HPDE6-E6E7 (cell line): ENCODE measurements around the gene BGLAP.
A peak's percentile ranks its signal among the peaks of the same experiment; 100 is the strongest.

Experiments used
- DNase-seq: peaks from one replicate; pipeline ENCODE4 v3.0.0; 2011; ENCODE audit warnings: missing footprints; ENCODE audit errors: extremely low spot score

BGLAP gene

DNA sequence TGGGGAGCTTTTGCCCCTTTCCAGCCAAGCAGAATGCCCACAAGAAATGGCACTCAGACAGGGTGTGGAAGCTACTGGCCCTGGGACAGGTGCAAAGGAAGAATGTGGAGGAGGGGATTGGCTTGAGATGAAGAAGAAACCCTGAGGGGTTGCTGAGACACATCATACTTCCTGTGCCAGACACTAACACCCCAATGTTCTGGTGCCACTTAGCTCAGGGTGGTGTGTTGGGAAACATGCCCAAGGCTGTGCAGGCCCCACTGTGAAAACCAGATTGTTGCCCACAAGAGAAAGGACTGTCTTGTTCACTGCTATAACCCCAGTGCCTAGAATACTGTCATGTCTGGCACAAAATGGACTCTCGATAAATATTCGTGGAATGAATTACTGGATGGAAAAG, 15.7 kb downstream of the BGLAP start:
- no peak for DNase-seq

DNA sequence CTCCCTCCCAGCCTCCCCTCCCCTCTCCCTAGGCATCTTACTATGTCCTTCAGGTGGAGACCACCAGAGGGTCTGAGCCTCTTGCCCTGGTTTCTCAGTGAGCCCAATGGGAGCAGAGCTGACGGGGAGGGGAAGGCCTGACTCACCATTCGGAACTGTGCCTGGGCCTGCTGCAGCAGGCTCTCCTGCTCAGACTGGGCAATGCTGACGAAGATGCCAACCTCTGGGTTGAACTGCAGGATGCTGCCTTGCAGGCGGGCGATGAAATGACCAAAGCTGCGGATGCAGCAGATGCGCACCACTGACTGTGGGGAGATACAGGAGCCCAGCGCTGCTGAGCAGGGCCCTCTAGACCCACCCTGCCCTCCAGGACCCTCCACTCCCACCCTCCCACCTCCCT, 16.9 kb downstream of the BGLAP start:
- DNase-seq: no peak

DNA sequence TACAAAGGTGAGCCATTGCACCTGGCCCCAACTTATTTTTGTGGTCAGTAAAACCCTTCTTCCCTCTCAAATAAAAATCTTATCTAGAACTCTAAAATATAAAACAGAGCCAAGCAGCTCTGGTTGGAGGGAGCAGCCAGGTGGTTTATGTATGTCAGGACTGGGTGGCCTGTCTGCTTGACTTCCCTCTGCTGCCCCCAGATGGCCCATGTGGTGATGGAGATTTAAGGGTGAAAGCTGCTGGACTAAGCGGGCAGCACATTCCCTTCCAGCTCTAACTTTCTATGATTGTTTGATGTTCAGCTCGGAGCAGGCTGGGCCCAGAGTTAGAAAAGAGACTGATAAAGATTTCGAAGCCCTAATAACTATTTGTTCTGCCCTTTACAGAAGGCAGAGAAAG, 17.8 kb downstream of the BGLAP start:
- no peak for DNase-seq

DNA sequence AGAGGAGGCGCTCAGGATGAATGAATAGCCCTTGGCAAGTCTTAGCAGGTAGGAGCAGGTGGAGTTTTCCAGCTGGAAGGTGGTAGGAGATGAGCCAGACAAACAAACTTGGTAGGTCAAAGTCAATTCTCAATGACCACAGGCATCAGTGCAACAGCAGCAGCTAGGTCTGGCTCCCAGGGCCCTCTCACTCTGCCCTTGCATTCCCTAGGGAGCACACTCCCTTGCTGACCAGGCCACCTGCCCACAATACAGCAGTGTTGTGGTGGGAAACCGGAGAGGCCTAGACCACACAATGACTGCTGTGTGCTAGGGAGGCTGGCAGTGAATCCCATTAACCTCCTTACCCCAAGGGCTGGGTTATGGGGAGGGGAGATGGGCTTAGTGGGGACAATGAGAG, 18.9 kb downstream of the BGLAP start:
- no peak for DNase-seq

DNA sequence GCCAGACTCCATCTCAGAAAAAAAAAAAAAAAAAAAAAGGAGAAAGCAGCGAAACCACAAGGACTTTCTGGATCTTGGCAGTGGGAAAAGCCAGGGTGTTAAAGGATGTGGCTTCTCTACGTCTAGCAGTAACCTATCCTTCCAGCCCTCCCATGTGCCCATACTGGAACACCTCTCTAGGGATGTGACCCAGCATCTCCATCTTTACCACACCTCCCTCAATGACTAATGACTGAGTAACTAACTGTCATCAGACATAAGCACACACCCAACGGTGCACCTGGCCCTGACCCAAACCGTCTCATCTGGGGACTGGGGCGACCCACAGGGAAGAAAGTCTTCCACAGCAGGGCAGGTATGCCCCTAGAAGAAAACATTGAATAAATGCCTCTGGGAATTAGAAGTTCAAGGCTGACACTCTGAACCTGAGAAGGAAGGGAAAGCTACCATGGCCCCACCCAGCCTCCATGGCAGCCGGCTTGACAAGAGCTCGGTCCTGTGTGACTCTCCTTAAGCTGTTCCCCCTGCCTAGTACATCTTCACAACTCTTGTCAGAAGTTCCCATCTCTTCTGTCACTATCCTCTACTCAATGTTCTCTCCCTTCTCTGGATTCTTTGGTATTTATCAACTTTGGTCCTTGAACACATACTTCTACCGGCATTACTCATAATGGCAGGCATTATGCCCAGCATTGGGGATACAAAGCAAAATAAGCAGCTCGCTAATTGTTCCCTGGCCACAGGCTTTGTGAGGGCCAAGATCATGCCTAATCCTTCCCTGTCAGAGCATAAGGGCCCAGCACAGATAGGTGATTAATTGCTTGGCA, 20.7 kb downstream of the BGLAP start:
- DNase-seq: peak; percentile 91

DNA sequence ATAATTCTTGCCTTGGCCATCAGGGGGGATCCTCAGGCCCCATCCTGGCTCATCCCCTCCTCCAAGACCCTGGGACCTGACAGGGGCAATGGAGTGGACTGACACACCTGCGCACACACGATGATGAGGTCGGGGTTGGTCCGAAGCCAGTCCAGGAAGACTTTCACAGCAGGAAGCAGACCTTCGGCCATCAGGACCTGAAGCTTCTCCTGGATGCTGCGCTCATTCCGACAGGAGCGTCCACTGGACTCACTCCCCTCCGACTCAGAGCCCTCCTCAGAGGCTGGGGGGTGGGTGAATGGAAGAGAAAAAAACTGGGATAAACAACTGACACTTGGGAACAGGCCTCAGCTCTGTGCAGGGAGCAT, 21.3 kb downstream of the BGLAP start:
- no peak for DNase-seq

DNA sequence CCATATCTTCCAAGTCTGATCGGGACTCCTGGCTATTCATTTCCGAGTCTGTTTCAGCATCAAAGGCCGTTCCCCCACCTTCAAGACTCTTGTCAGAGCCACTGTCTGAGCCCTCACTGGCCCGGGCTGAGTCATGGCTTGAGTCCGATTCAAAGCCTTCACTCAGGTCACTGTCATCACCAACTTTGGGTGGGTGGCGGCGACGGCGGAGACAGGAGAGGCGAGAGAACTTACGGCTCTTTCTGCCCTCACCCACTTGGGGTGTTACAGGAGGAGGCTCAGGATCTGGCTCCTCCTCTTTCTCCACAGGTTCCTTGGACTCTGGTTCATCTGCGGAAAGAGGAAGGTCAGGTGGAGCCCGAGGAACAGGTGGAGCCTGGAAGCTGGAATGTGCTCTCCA, 24.1 kb downstream of the BGLAP start:
- no peak for DNase-seq

DNA sequence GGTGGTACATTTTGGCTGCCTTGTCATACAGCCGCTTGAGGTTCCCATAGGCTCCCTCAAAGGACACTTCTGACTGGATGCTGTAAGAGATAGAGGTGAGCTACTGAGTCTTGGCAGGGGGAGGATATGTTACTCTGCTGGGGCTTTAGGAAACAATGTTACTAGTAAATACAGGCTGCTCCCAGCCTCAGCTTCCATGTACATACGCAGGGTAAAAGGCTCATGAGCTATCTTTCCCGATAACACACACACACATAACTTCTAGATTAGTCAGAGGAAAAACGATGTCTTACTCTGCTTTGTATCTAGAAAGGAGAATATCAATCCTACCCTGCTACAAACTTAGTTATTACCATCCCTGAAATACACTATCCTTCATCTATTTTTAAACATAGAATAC, 26.4 kb downstream of the BGLAP start:
- DNase-seq: no peak

DNA sequence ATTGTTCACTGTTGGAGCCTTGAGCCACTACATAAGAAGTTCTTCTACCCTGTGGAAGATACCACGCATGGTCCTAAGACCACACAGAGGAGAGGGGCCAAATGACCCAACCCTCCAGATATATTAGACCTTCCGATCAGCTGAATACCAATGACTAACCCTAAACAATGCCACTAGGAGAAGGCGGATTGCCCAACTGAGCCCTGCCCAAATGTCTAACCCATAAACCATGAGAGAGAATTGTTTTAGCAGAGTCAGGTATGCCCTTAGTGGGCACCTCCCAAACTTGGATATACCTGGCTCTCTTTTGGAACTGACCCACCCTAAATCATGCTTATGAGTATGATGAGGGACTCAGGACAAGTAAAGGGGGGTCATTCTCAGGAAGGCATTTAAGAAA, 28.3 kb downstream of the BGLAP start:
- DNase-seq: no peak

DNA sequence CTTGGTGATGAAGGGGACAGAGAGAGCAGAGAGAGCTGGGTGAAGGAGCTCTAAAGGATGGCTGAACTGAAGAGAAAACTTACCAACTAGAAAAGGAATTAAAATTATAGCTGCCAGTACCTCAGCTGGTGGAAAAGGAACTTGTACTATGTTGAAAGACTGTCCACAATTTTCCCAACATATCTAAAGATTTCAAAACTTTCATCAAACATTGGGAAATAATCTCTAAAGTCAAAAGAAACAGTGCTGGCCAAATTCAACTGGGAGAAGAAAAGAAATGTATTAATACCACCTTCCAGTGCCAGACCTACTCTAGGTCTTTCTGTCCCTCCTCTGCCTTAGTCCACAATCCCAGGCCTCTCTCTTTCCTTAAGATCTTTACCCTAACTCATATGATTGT, 34.5 kb downstream of the BGLAP start:
- no peak for DNase-seq

DNA sequence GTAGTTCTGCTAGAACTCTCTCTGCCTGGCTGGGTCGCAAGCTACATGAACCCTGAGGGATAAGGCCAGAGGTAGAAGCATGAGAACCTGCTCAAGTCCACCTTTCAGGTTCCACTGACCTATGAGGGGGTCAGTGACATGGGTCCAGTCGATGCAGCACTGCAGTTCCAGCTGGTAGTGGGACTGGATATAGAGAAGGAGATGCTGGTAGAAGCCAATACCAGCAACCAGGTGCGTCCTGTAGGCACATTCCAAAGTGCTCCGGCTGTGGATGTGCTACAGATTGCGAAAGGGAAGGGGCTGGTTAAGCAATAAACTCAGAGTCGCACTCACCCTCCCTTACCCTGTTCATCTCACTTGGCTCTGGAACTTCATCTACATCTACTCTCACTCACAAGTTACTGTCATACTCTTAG, 35.0 kb downstream of the BGLAP start:
- no peak for DNase-seq

DNA sequence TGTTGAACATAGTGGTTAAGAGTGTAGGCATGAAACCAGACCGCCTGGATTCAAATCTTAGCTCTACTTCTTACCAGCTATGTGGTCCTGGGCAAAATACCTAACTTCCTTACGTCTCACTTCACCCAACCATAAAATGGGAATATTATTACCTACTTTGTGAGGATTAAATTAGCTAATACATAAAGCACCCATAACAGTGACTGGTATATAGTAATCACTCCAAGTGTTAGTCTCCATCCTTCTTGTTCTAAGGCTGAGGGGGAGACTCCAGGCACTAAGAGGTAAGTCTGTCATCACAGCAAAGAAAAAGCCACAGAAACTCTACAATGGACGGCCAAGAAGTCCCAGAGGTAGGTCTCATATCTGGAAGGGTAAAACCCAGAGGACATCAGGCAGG, 37.9 kb downstream of the BGLAP start:
- no peak for DNase-seq

DNA sequence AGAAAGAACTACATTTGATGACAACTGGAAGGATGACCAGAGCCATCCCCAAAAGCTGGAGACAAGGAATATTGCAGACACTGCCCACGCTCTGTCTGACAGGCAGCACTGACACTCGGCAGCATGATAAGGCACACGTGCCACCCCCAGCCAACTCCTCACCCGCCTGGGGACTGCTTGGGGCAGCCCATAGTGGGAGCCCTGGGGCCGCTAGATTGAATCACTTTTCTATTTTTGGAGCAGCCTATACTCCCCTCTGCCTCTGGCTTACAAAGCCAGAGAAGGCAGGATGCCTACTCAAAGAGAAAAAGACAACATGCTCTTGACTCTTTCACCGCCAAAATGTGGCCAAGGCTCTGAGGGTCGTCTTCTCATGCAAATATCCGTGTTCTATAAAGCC, 39.3 kb downstream of the BGLAP start:
- DNase-seq: no peak

DNA sequence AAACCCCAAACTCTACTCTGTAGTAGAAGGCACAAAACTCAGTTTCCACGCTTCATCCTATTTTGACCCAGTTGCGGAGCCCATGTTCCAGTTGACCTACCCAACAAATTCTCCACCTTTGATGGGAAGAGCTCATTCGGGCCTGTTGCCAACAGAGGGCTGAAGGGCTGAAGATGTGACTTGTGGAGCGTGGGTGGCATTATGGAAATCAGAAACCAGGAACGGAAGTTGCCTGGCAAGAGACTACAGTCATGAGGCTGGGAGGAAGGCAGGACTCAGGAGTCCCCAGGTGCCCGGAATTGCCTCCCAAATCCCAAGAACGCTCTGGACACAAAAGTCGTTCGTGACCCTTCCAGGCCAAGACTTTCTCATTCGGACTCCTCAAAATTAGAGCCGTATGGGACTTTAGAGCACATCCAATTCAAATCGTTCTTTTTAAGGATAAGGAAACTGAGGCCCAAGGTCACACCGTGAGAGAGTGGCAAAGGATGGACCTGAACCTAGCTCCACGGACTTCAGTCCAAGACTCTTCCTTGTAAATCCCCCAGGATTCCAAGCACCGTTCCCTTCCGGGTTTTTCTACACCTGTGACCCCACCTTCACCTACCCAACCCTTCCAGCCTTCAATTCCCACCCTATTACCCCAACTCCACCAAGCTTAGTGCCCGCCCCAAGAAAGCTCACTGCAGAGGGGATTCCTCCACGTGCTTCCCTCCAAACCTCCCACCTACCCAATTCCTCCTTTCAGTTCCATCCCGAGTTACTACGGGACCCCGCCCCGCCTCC, 39.9 kb downstream of the BGLAP start:
- no peak for DNase-seq

DNA sequence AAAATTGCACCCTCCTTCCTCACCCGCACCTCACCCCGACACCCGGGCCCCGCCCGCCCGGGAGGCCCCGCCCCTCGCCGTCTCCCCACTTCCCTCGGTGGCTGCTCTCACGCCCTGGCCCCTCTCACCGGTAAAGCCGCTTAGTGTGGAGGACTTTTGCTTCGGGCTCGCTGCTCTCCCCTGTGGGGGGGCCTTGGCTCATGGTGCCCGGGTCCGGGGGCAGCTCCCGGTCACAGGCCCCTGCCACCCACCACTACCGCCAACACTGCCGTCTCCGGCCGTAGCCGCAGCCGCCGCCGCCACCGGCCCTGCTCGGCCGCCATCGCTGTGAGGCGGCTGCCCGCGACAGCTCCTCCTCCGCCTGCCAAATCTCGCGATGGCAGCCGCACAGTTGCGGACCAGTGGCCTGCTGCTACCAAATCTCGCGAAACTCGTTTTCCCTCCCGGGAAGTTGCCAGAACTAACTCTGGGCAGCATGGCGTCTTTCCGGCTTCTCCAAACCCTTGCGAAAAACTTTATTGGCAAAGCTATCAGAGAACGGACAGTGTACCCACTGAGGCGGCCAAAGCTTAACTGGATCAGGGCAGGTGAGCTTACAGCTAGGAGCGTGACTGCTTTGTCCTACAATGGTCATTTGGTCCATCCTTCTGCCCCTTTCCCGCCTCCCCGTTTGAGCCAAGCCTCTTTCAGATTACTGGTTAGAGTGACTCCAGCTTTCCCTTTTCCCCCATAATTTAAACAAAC, 40.7 kb downstream of the BGLAP start, which contains the start of gene SMG5:
Gene SMG5 (minus strand): TSS at position 347 of the 744 bp plus-strand sequence. CDS start 145 bp downstream, at position 202.
- peak; percentile 93 for DNase-seq

DNA sequence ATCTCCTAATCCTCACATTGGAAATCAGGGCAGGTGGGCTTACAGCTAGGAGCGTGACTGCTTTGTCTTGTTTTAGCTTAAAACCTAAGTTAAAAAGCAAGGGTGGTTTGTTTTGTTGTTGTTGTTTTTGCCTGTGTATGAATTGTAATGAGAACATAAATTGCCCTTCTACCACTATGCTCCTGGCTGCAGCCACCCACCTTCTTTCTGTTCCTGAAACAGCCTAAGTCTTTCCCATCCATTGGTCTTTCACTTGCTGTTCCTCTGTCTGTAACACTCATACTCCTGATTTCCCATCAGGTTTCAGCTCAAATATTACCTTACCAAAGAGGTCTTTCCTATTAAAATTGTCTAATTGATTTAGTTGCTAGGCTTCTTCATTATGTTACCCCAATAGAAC, 41.5 kb downstream of the BGLAP start:
- DNase-seq: no peak

DNA sequence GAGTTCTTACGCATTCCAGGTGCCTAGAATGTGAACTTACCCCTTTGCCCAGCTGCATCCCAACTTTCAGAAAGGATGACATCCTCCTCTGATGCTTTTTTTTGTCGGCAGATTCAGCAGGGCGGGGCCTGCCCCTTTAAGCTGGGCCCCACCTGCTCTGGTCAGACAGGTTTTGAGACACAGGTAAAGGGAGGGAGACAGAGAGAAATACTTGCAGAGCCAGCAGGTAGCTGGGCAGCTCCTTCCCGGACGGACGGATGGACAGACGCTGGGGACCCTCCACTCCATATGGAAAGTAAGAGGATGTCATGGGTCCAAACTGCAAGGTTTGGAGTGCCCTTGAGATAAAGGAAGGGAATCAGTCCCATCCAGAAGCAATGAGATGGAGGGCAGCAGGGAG, 42.1 kb downstream of the BGLAP start, which contains the start of gene TMEM79:
Gene TMEM79 (plus strand): TSS at position 214 of the 400 bp plus-strand sequence. CDS start 902 bp downstream, outside the sequence.
- DNase-seq: peak; percentile 67

DNA sequence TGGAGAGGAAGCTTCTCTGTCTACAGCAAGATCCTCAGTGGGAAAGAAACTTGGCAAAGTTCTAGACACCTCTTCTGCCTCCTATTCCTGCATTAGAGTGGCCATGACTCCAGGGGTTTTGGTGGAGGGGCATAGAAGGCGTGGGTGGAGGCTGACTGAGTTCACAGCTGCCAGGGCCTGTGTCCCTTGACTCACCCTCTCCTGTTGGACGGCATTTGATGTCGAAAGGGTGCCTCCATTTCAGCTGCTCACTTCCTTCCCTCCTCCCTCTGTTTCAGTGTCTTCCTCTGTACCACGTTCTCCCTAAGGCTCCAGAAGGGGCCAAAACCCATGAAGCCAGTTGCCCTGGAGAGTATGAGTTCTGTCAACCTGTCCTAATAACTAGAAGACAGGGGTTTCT, 42.8 kb downstream of the BGLAP start:
- DNase-seq: no peak

DNA sequence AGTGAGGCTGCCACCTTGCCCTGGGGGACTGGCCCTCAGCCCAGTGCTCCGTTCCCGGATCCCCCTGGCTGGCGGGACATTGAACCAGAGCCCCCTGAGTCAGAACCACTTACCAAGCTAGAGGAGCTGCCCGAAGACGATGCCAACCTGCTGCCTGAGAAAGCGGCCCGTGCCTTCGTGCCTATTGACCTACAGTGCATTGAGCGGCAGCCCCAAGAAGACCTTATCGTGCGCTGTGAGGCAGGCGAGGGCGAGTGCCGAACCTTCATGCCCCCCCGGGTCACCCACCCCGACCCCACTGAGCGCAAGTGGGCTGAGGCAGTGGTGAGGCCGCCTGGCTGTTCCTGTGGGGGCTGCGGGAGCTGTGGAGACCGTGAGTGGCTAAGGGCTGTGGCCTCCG, 43.5 kb downstream of the BGLAP start:
- DNase-seq: no peak

DNA sequence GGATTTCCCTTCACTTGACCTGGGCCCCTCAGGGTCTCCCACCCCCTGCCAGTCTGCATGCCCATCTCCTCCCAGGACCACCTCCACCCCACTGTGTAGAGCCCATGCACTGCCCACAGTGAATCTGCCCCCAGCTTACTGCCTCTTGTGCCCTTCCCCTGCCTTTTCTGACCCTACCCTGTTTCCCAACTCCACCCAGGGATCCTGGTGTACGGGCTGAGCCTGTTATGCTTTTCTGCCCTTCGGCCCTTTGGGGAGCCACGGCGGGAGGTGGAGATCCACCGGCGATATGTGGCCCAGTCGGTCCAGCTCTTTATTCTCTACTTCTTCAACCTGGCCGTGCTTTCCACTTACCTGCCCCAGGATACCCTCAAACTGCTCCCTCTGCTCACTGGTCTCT, 44.1 kb downstream of the BGLAP start:
- DNase-seq: no peak

DNA sequence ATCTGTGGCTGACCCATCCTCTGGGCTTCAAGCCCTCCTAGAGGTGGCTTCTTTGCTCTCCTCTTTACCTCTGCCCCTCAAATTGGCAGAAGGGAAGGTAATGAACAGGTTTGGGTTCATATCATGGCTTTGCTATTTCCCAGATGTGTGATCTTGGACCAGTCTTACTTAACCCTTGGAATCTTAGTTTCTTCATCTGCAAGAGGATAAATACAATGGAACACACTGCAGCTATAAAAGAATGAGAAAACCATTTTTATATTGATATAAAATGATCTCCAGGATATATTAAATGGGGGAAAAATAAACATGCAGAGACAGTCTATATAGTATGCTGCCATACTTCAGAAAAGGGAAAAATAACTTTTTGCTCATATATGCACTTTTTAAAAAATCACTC, 47.9 kb downstream of the BGLAP start:
- no peak for DNase-seq
